Measurements from ENCODE around the gene KCNJ15.

- TF ChIP-seq EP300 (IDR thresholded peaks at IDR 0.05) (no peak), CTCF (IDR thresholded peaks at IDR 0.05) (no peak), ESRRA (IDR thresholded peaks at IDR 0.05; ENCODE audit: borderline replicate concordance, low read length) (no peak), POLR2A (IDR thresholded peaks at IDR 0.05; ENCODE audit: low read length) (no peak), CHD4 (IDR thresholded peaks at IDR 0.05; ENCODE audit: borderline replicate concordance) (no peak), MYC (IDR thresholded peaks at IDR 0.05; ENCODE audit: borderline replicate concordance, low read length) (no peak), HOXB13 (CRISPR knock-in tag; IDR thresholded peaks at IDR 0.05; ENCODE audit: low read depth) (no peak), CHD2 (IDR thresholded peaks at IDR 0.05; ENCODE audit: low read length, partially characterized antibody) (no peak), HOXA7 (CRISPR knock-in tag; IDR thresholded peaks at IDR 0.05) (no peak)
- TF ChIP-seq, protein P1, sequence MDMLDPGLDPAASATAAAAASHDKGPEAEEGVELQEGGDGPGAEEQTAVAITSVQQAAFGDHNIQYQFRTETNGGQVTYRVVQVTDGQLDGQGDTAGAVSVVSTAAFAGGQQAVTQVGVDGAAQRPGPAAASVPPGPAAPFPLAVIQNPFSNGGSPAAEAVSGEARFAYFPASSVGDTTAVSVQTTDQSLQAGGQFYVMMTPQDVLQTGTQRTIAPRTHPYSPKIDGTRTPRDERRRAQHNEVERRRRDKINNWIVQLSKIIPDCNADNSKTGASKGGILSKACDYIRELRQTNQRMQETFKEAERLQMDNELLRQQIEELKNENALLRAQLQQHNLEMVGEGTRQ (IDR thresholded peaks at IDR 0.05), result no peak
Measured at GRCh38 chr21:38229260-38229877, 27.4 kb upstream of the KCNJ15 start.
